GM18867 (cell line): ENCODE results near the gene GRHPR.
"Not testable (repeated sequence)": the region's sequence is repeated elsewhere in the genome, so short reads cannot be mapped to it uniquely, and the experiment has no call there.

Experiments used
- ATAC-seq: cut with Tn5 transposase; IDR thresholded peaks from one replicate; pipeline ENCODE4 v1.9.1; 2021; ENCODE audit warnings: mild to moderate bottlenecking, moderate library complexity; ENCODE audit not compliant: unreplicated experiment

GRHPR gene

GRCh38 chr9:37474438-37474837 is 51.9 kb downstream of the GRHPR start:
- no peak for ATAC-seq

- ATAC-seq = no peak
These were observed 54.4 kb downstream of the GRHPR start for GRCh38 chr9:37476930-37477329.

GRCh38 chr9:37477443-37477842 is 54.9 kb downstream of the GRHPR start:
- not testable (repeated sequence) for ATAC-seq

GRCh38 chr9:37477987-37478619 is 55.6 kb downstream of the GRHPR start:
- ATAC-seq = not testable (repeated sequence)

- ATAC-seq = no peak
These were observed 58.3 kb downstream of the GRHPR start for GRCh38 chr9:37480759-37481158.

GRCh38 chr9:37485389-37486255 is 63.1 kb downstream of the GRHPR start, which contains the start of gene POLR1E:
TSS of gene POLR1E (plus strand) at chr9:37485948. CDS start at chr9:37486048, 100 bp downstream.
- ATAC-seq = peak; percentile 97

GRCh38 chr9:37486256-37486615 is 63.7 kb downstream of the GRHPR start:
- no peak for ATAC-seq
